HEK293 (cell line): Measurements from ENCODE around the gene BTC.

Experiments
- CTCF ChIA-PET: fragments of 350-600 bp; formaldehyde crosslinking; extraction: SDS; loops from one replicate; lab custom pipeline; 2021; ENCODE audit warnings: antibody characterized with exemption; lab: Yijun Ruan, JAX
- POLR2A ChIA-PET: fragments of 300-600 bp; formaldehyde crosslinking; extraction: SDS; loops from one replicate; lab custom pipeline; 2020; ENCODE audit warnings: antibody characterized with exemption, inconsistent platforms; lab: Yijun Ruan, JAX
- H3K27ac ChIP-seq: fragments of 200-500 bp; sonication (Bioruptor generic); 2 replicates; pipeline ENCODE4 v1.5.1; 2014; ENCODE audit warnings: low read depth, low read length, control low read depth, inconsistent platforms; ENCODE audit errors: extremely low read depth
- H3K36me3 ChIP-seq, 2 experiments: fragments of 200-500 bp in 1 of 2; sonication (Bioruptor generic) in 1 of 2; 1 replicate in 1 of 2; 2 replicates in 1 of 2; pipeline ENCODE4 v1.5.1; 2014 to 2017; ENCODE audit warnings: inconsistent platforms in 2 of 2, low read length in 2 of 2; ENCODE audit not compliant: control insufficient read depth in 2 of 2, insufficient read depth in 1 of 2
- H3K4me1 ChIP-seq: fragments of 200-500 bp; sonication (Bioruptor generic); 2 replicates; pipeline ENCODE4 v1.5.1; 2014; ENCODE audit warnings: mild to moderate bottlenecking, low read length, inconsistent platforms; ENCODE audit not compliant: control insufficient read depth, insufficient read depth
- H3K4me3 ChIP-seq: 2 replicates; pipeline ENCODE4 v1.5.1; 2011; ENCODE audit warnings: low read depth, mild to moderate bottlenecking, control low read depth, low read length, moderate library complexity
- H3K9me3 ChIP-seq: fragments of 200-500 bp; sonication (Bioruptor generic); 2 replicates; pipeline ENCODE4 v1.5.1; 2014; ENCODE audit warnings: low read depth, low read length, inconsistent platforms; ENCODE audit not compliant: control insufficient read depth, insufficient read depth
- EGR2 ChIP-seq: fragments of 450-650 bp; formaldehyde crosslinking; IDR thresholded peaks from 2 replicates; pipeline ENCODE4 v1.5.1; 2016; ENCODE audit warnings: low read depth, missing biosample characterization, missing genetic modification characterization
- GFI1B ChIP-seq: fragments of 450-650 bp; formaldehyde crosslinking; IDR thresholded peaks from 2 replicates; pipeline ENCODE4 v1.5.1; 2016; ENCODE audit warnings: missing biosample characterization, missing genetic modification characterization
- GLI4 ChIP-seq: fragments of 450-650 bp; formaldehyde crosslinking; IDR thresholded peaks from 2 replicates; pipeline ENCODE4 v1.5.1; 2016; ENCODE audit warnings: missing biosample characterization, missing genetic modification characterization
- GLIS2 ChIP-seq: fragments of 450-650 bp; formaldehyde crosslinking; IDR thresholded peaks from 2 replicates; pipeline ENCODE4 v1.5.1; 2016; ENCODE audit warnings: missing biosample characterization, missing genetic modification characterization
- MEIS1 ChIP-seq: sonication (generic); formaldehyde crosslinking; IDR thresholded peaks from 2 replicates; pipeline ENCODE4 v1.8.1; 2022; ENCODE audit warnings: missing genetic modification reagents, mild to moderate bottlenecking, borderline replicate concordance
- OSR2 ChIP-seq: fragments of 450-650 bp; formaldehyde crosslinking; IDR thresholded peaks from 2 replicates; pipeline ENCODE4 v1.5.1; 2016; ENCODE audit warnings: missing biosample characterization, missing genetic modification characterization
- SP2 ChIP-seq: fragments of 450-650 bp; formaldehyde crosslinking; IDR thresholded peaks from 2 replicates; pipeline ENCODE4 v1.5.1; 2016; ENCODE audit warnings: missing biosample characterization, missing genetic modification characterization
- ZNF112 ChIP-seq: fragments of 450-650 bp; formaldehyde crosslinking; IDR thresholded peaks from 2 replicates; pipeline ENCODE4 v1.5.0; 2017; ENCODE audit warnings: missing biosample characterization, missing genetic modification characterization
- ZNF121 ChIP-seq: fragments of 450-650 bp; formaldehyde crosslinking; IDR thresholded peaks from 2 replicates; pipeline ENCODE4 v1.5.1; 2016; ENCODE audit warnings: missing biosample characterization, missing genetic modification characterization
- ZNF146 ChIP-seq: fragments of 450-650 bp; formaldehyde crosslinking; IDR thresholded peaks from 2 replicates; pipeline ENCODE4 v1.5.1; 2016; ENCODE audit warnings: missing biosample characterization, missing genetic modification characterization
- ZNF292 ChIP-seq: fragments of 450-650 bp; formaldehyde crosslinking; IDR thresholded peaks from 2 replicates; pipeline ENCODE4 v1.5.1; 2016; ENCODE audit warnings: low read depth, missing biosample characterization, missing genetic modification characterization, borderline replicate concordance
- ZNF394 ChIP-seq: fragments of 450-650 bp; formaldehyde crosslinking; IDR thresholded peaks from 2 replicates; pipeline ENCODE4 v1.5.1; 2016; ENCODE audit warnings: missing biosample characterization, missing genetic modification characterization, mild to moderate bottlenecking, moderate library complexity, borderline replicate concordance
- ZNF501 ChIP-seq: fragments of 450-650 bp; formaldehyde crosslinking; IDR thresholded peaks from 2 replicates; pipeline ENCODE4 v1.5.1; 2016; ENCODE audit warnings: missing biosample characterization, missing genetic modification characterization
- ZNF549 ChIP-seq: fragments of 450-650 bp; IDR thresholded peaks from 2 replicates; pipeline ENCODE4 v1.5.1; 2018; ENCODE audit warnings: missing biosample characterization, missing genetic modification characterization, mild to moderate bottlenecking, inconsistent platforms, moderate library complexity
- ZNF560 ChIP-seq: fragments of 450-650 bp; formaldehyde crosslinking; IDR thresholded peaks from 2 replicates; pipeline ENCODE4 v1.5.1; 2017; ENCODE audit warnings: missing biosample characterization, missing genetic modification characterization, borderline replicate concordance
- ZNF626 ChIP-seq: fragments of 450-650 bp; sonication (Bioruptor Pico); formaldehyde crosslinking; IDR thresholded peaks from 2 replicates; pipeline ENCODE4 v1.5.1; 2018; ENCODE audit warnings: missing biosample characterization, missing genetic modification characterization, inconsistent platforms
- ZNF701 ChIP-seq: fragments of 450-650 bp; formaldehyde crosslinking; IDR thresholded peaks from 2 replicates; pipeline ENCODE4 v1.5.1; 2016; ENCODE audit warnings: missing biosample characterization, missing genetic modification characterization
- ZNF747 ChIP-seq: fragments of 450-650 bp; formaldehyde crosslinking; IDR thresholded peaks from 2 replicates; pipeline ENCODE4 v1.5.1; 2016; ENCODE audit warnings: missing biosample characterization, missing genetic modification characterization
- ZSCAN16 ChIP-seq: fragments of 450-650 bp; formaldehyde crosslinking; IDR thresholded peaks from 2 replicates; pipeline ENCODE4 v1.5.1; 2016; ENCODE audit warnings: missing biosample characterization, missing genetic modification characterization
- TF ChIP-seq, protein P1 (sequence below): fragments of 450-650 bp; formaldehyde crosslinking; IDR thresholded peaks from 2 replicates; pipeline ENCODE4; 2016; ENCODE audit warnings: missing biosample characterization, missing genetic modification characterization
- TF ChIP-seq, protein P2 (sequence below): fragments of 450-650 bp; formaldehyde crosslinking; IDR thresholded peaks from 2 replicates; pipeline ENCODE4 v1.5.1; 2016; ENCODE audit warnings: missing biosample characterization, missing genetic modification characterization
- TF ChIP-seq, protein P3 (sequence below): fragments of 450-650 bp; formaldehyde crosslinking; IDR thresholded peaks from 2 replicates; pipeline ENCODE4 v1.5.1; 2016; ENCODE audit warnings: missing biosample characterization, missing genetic modification characterization

The BTC gene

DNA sequence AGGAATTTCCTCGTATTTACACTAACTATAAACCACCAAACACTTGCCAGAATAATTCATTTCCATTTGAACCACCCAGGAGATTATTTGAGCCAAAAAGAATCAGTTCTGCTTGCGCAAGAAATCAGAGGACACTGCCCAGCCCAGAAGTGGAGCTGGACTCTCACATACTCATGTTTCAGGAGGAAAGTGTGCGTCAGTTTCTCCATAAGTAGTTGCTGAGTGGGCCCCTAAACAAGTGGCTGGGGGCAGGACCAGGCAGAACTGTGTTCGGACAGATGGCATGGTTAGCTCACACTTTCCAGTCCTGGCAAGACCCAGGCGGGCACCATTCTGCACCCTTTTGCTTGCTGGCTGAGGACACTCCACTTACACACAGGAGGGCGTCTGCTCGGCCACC, 38.8 kb downstream of the BTC start:
- POLR2A ChIA-PET = no interaction called here
- H3K4me1 ChIP-seq = no peaks in the 10 kb centered on the region
- no peaks in the 10 kb centered on the region for H3K9me3 ChIP-seq
- no peak overlapping the region for H3K4me3 ChIP-seq
- TF ChIP-seq ZNF121 (tag by site-specific recombination) = no peak
- TF ChIP-seq MEIS1 (CRISPR knock-in tag) = no peak
- no peak for TF ChIP-seq ZNF747 (tag by site-specific recombination)
- no peak for TF ChIP-seq OSR2 (tag by site-specific recombination)
- no peak for TF ChIP-seq SP2 (tag by site-specific recombination)
- no peak for TF ChIP-seq GFI1B (tag by site-specific recombination)
- TF ChIP-seq, protein P1, sequence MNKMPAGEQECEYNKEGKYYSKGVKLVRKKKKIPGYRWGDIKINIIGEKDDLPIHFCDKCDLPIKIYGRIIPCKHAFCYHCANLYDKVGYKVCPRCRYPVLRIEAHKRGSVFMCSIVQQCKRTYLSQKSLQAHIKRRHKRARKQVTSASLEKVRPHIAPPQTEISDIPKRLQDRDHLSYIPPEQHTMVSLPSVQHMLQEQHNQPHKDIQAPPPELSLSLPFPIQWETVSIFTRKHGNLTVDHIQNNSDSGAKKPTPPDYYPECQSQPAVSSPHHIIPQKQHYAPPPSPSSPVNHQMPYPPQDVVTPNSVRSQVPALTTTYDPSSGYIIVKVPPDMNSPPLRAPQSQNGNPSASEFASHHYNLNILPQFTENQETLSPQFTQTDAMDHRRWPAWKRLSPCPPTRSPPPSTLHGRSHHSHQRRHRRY = no peak
- no peak for TF ChIP-seq ZNF701 (tag by site-specific recombination)
- TF ChIP-seq ZNF112 (tag by site-specific recombination) = no peak
- no peak for TF ChIP-seq ZNF626
- TF ChIP-seq ZNF501 = no peak
- no peak for TF ChIP-seq EGR2
- TF ChIP-seq, protein P2, sequence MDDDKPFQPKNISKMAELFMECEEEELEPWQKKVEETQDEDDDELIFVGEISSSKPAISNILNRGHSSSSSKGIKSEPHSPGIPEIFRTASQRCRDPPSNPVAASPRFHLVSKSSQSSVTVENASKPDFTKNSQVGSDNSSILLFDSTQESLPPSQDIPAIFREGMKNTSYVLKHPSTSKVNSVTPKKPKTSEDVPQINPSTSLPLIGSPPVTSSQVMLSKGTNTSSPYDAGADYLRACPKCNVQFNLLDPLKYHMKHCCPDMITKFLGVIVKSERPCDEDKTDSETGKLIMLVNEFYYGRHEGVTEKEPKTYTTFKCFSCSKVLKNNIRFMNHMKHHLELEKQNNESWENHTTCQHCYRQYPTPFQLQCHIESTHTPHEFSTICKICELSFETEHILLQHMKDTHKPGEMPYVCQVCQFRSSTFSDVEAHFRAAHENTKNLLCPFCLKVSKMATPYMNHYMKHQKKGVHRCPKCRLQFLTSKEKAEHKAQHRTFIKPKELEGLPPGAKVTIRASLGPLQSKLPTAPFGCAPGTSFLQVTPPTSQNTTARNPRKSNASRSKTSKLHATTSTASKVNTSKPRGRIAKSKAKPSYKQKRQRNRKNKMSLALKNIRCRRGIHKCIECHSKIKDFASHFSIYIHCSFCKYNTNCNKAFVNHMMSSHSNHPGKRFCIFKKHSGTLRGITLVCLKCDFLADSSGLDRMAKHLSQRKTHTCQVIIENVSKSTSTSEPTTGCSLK (tag by site-specific recombination) = no peak
- no peak for TF ChIP-seq ZNF394 (tag by site-specific recombination)
- no peak for TF ChIP-seq ZNF146 (tag by site-specific recombination)
- H3K27ac ChIP-seq = no peak overlapping the region
- CTCF ChIA-PET = interaction anchor here (0.9 kb wide), 1 partner anchor 47 kb away, joined by 3 read pairs; no protein-coding TSS in a partner anchor
- H3K36me3 ChIP-seq = no peaks in the 10 kb centered on the region

DNA sequence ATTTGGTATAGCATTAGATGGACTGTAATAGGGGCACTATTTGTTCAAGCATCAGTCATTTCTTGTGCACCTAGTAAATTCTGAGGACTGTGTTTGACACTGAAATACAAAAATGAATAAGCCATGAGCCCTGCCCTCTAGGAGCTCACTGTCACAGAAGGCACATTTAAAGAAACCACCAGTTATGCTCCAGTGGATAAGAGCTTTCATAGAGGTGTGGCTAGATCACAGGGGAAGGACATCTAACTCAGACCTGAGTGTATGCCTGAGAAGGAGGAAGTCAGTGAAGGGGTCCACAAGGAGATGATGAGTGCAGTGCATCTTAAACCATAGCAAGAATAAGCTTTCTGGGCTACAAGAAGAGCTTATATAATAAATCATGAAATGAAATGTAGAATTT, 40.1 kb downstream of the BTC start:
- no peaks in the 10 kb centered on the region for H3K4me1 ChIP-seq
- POLR2A ChIA-PET = no interaction called here
- no peak for TF ChIP-seq GLI4 (tag by site-specific recombination)
- no peak for TF ChIP-seq ZSCAN16 (tag by site-specific recombination)
- no peak for TF ChIP-seq ZNF549 (tag by site-specific recombination)
- no peak for TF ChIP-seq ZNF292 (tag by site-specific recombination)
- TF ChIP-seq, protein P3, sequence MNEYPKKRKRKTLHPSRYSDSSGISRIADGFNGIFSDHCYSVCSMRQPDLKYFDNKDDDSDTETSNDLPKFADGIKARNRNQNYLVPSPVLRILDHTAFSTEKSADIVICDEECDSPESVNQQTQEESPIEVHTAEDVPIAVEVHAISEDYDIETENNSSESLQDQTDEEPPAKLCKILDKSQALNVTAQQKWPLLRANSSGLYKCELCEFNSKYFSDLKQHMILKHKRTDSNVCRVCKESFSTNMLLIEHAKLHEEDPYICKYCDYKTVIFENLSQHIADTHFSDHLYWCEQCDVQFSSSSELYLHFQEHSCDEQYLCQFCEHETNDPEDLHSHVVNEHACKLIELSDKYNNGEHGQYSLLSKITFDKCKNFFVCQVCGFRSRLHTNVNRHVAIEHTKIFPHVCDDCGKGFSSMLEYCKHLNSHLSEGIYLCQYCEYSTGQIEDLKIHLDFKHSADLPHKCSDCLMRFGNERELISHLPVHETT = no peak
- TF ChIP-seq GFI1B (tag by site-specific recombination) = no peak
- no peak for TF ChIP-seq GLIS2 (tag by site-specific recombination)
- no peak for TF ChIP-seq ZNF560 (tag by site-specific recombination)
- no peak overlapping the region for H3K4me3 ChIP-seq
- CTCF ChIA-PET = no interaction called here
- no peak overlapping the region for H3K27ac ChIP-seq
- no peaks in the 10 kb centered on the region for H3K36me3 ChIP-seq
- no peaks in the 10 kb centered on the region for H3K9me3 ChIP-seq
